HEK293 (cell line): ENCODE results near the gene HRH4.

ENCODE experiments used
- CTCF ChIA-PET: fragments of 350-600 bp; formaldehyde crosslinking; extraction: SDS; loops from one replicate; lab custom pipeline; 2021; ENCODE audit warnings: antibody characterized with exemption; lab: Yijun Ruan, JAX
- POLR2A ChIA-PET: fragments of 300-600 bp; formaldehyde crosslinking; extraction: SDS; loops from one replicate; lab custom pipeline; 2020; ENCODE audit warnings: antibody characterized with exemption, inconsistent platforms; lab: Yijun Ruan, JAX
- H3K27ac ChIP-seq: fragments of 200-500 bp; sonication (Bioruptor generic); 2 replicates; pipeline ENCODE4 v1.5.1; 2014; ENCODE audit warnings: low read depth, low read length, control low read depth, inconsistent platforms; ENCODE audit errors: extremely low read depth
- H3K36me3 ChIP-seq, 2 experiments: fragments of 200-500 bp in 1 of 2; sonication (Bioruptor generic) in 1 of 2; 1 replicate in 1 of 2; 2 replicates in 1 of 2; pipeline ENCODE4 v1.5.1; 2014 to 2017; ENCODE audit warnings: inconsistent platforms in 2 of 2, low read length in 2 of 2; ENCODE audit not compliant: control insufficient read depth in 2 of 2, insufficient read depth in 1 of 2
- H3K4me1 ChIP-seq: fragments of 200-500 bp; sonication (Bioruptor generic); 2 replicates; pipeline ENCODE4 v1.5.1; 2014; ENCODE audit warnings: mild to moderate bottlenecking, low read length, inconsistent platforms; ENCODE audit not compliant: control insufficient read depth, insufficient read depth
- H3K4me3 ChIP-seq: 2 replicates; pipeline ENCODE4 v1.5.1; 2011; ENCODE audit warnings: low read depth, mild to moderate bottlenecking, control low read depth, low read length, moderate library complexity
- H3K9me3 ChIP-seq: fragments of 200-500 bp; sonication (Bioruptor generic); 2 replicates; pipeline ENCODE4 v1.5.1; 2014; ENCODE audit warnings: low read depth, low read length, inconsistent platforms; ENCODE audit not compliant: control insufficient read depth, insufficient read depth
- EGR2 ChIP-seq: fragments of 450-650 bp; formaldehyde crosslinking; IDR thresholded peaks from 2 replicates; pipeline ENCODE4 v1.5.1; 2016; ENCODE audit warnings: low read depth, missing biosample characterization, missing genetic modification characterization
- KLF7 ChIP-seq: fragments of 450-650 bp; formaldehyde crosslinking; IDR thresholded peaks from 2 replicates; pipeline ENCODE4 v1.5.1; 2016; ENCODE audit warnings: missing biosample characterization, missing genetic modification characterization, borderline replicate concordance
- KLF8 ChIP-seq: fragments of 450-650 bp; formaldehyde crosslinking; IDR thresholded peaks from 2 replicates; pipeline ENCODE4 v1.5.1; 2016; ENCODE audit warnings: missing biosample characterization, missing genetic modification characterization
- MYNN ChIP-seq: fragments of 450-650 bp; formaldehyde crosslinking; IDR thresholded peaks from 2 replicates; pipeline ENCODE4 v1.5.1; 2016; ENCODE audit warnings: missing biosample characterization, missing genetic modification characterization, borderline replicate concordance
- YY1 ChIP-seq: fragments of 450-650 bp; formaldehyde crosslinking; IDR thresholded peaks from 2 replicates; pipeline ENCODE4 v1.5.1; 2018; ENCODE audit warnings: missing biosample characterization, missing genetic modification characterization
- ZEB2 ChIP-seq: fragments of 450-650 bp; formaldehyde crosslinking; IDR thresholded peaks from 2 replicates; pipeline ENCODE4 v1.5.1; 2016; ENCODE audit warnings: missing biosample characterization, missing genetic modification characterization
- ZFP41 ChIP-seq: fragments of 450-650 bp; formaldehyde crosslinking; IDR thresholded peaks from 2 replicates; pipeline ENCODE4 v1.5.1; 2016; ENCODE audit warnings: missing biosample characterization, missing genetic modification characterization, borderline replicate concordance
- ZNF132 ChIP-seq: fragments of 450-650 bp; formaldehyde crosslinking; IDR thresholded peaks from 2 replicates; pipeline ENCODE4 v1.5.1; 2017; ENCODE audit warnings: missing biosample characterization, missing genetic modification characterization, borderline replicate concordance
- ZNF140 ChIP-seq: fragments of 450-650 bp; formaldehyde crosslinking; IDR thresholded peaks from 2 replicates; pipeline ENCODE4 v1.5.1; 2016; ENCODE audit warnings: missing biosample characterization, missing genetic modification characterization
- ZNF2 ChIP-seq: fragments of 450-650 bp; formaldehyde crosslinking; IDR thresholded peaks from 2 replicates; pipeline ENCODE4 v1.5.1; 2016; ENCODE audit warnings: missing biosample characterization, missing genetic modification characterization
- ZNF341 ChIP-seq: fragments of 450-650 bp; formaldehyde crosslinking; IDR thresholded peaks from 2 replicates; pipeline ENCODE4; 2016; ENCODE audit warnings: low read depth, missing biosample characterization, missing genetic modification characterization
- ZNF350 ChIP-seq: fragments of 450-650 bp; formaldehyde crosslinking; IDR thresholded peaks from 2 replicates; pipeline ENCODE4 v1.5.0; 2017; ENCODE audit warnings: missing biosample characterization, mild to moderate bottlenecking, missing genetic modification characterization
- ZNF37A ChIP-seq: fragments of 450-650 bp; IDR thresholded peaks from 2 replicates; pipeline ENCODE4 v1.5.1; 2018; ENCODE audit warnings: missing biosample characterization, missing genetic modification characterization
- ZNF473 ChIP-seq: fragments of 450-650 bp; formaldehyde crosslinking; IDR thresholded peaks from 2 replicates; pipeline ENCODE4 v1.5.1; 2017; ENCODE audit warnings: missing biosample characterization, missing genetic modification characterization
- ZNF48 ChIP-seq: fragments of 450-650 bp; formaldehyde crosslinking; IDR thresholded peaks from 2 replicates; pipeline ENCODE4 v1.5.1; 2016; ENCODE audit warnings: missing biosample characterization, missing genetic modification characterization
- ZNF510 ChIP-seq: fragments of 450-650 bp; formaldehyde crosslinking; IDR thresholded peaks from 2 replicates; pipeline ENCODE4 v1.5.1; 2018; ENCODE audit warnings: mild to moderate bottlenecking, missing genetic modification characterization, missing biosample characterization; ENCODE audit not compliant: insufficient replicate concordance
- ZNF549 ChIP-seq: fragments of 450-650 bp; IDR thresholded peaks from 2 replicates; pipeline ENCODE4 v1.5.1; 2018; ENCODE audit warnings: missing biosample characterization, missing genetic modification characterization, mild to moderate bottlenecking, inconsistent platforms, moderate library complexity
- ZNF596 ChIP-seq: fragments of 450-650 bp; IDR thresholded peaks from 2 replicates; pipeline ENCODE4 v1.5.0; 2018; ENCODE audit warnings: missing biosample characterization, mild to moderate bottlenecking, missing genetic modification characterization, moderate library complexity
- ZNF624 ChIP-seq: fragments of 450-650 bp; formaldehyde crosslinking; IDR thresholded peaks from 2 replicates; pipeline ENCODE4 v1.5.1; 2017; ENCODE audit warnings: missing biosample characterization, missing genetic modification characterization
- ZNF654 ChIP-seq: fragments of 450-650 bp; formaldehyde crosslinking; IDR thresholded peaks from 2 replicates; pipeline ENCODE4 v1.5.1; 2016; ENCODE audit warnings: low read depth, missing biosample characterization, missing genetic modification characterization
- ZNF791 ChIP-seq: fragments of 450-650 bp; formaldehyde crosslinking; IDR thresholded peaks from 2 replicates; pipeline ENCODE4 v1.5.1; 2016; ENCODE audit warnings: missing biosample characterization, missing genetic modification characterization
- ZNF792 ChIP-seq: fragments of 450-650 bp; formaldehyde crosslinking; IDR thresholded peaks from 2 replicates; pipeline ENCODE4 v1.5.1; 2016; ENCODE audit warnings: missing biosample characterization, missing genetic modification characterization
- ZNF843 ChIP-seq: fragments of 450-650 bp; formaldehyde crosslinking; IDR thresholded peaks from 2 replicates; pipeline ENCODE4 v1.5.1; 2016; ENCODE audit warnings: missing biosample characterization, missing genetic modification characterization
- ZSCAN16 ChIP-seq: fragments of 450-650 bp; formaldehyde crosslinking; IDR thresholded peaks from 2 replicates; pipeline ENCODE4 v1.5.1; 2016; ENCODE audit warnings: missing biosample characterization, missing genetic modification characterization
- ZSCAN23 ChIP-seq: fragments of 450-650 bp; formaldehyde crosslinking; IDR thresholded peaks from 2 replicates; pipeline ENCODE4 v1.5.1; 2016; ENCODE audit warnings: missing biosample characterization, missing genetic modification characterization
- ZSCAN30 ChIP-seq: fragments of 450-650 bp; IDR thresholded peaks from 2 replicates; pipeline ENCODE4 v1.5.1; 2018; ENCODE audit warnings: missing biosample characterization, mild to moderate bottlenecking, missing genetic modification characterization, moderate library complexity
- ZXDB ChIP-seq: fragments of 450-650 bp; formaldehyde crosslinking; IDR thresholded peaks from 2 replicates; pipeline ENCODE4 v1.5.1; 2016; ENCODE audit warnings: missing biosample characterization, missing genetic modification characterization
- TF ChIP-seq, protein P1 (sequence below): fragments of 450-650 bp; formaldehyde crosslinking; IDR thresholded peaks from 2 replicates; pipeline ENCODE4 v1.5.1; 2016; ENCODE audit warnings: missing biosample characterization, missing genetic modification characterization
- TF ChIP-seq, protein P2 (sequence below): fragments of 450-650 bp; formaldehyde crosslinking; IDR thresholded peaks from 2 replicates; pipeline ENCODE4 v1.5.1; 2016; ENCODE audit warnings: missing biosample characterization, missing genetic modification characterization
- TF ChIP-seq, protein P3 (sequence below): fragments of 450-650 bp; formaldehyde crosslinking; IDR thresholded peaks from 2 replicates; pipeline ENCODE4 v1.5.1; 2016; ENCODE audit warnings: missing biosample characterization, missing genetic modification characterization

HRH4 gene

DNA sequence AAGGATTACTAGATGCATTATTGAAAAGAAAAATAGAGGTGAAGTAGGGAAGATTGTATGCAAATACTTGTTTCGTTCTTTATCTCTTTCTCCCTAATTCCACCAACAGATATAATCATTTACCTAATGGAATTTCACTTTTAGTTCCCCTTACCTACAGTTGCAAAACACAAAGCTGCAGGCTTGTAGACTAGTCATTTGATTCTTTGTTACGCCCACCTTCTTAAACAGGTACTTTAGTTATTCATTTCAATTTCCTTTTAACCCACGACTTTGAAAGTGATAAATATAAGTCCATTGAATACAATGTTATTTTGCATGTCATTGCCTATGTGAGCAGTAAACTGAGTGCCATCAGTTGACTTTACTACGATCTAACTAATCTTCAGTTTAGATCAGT is 3.9 kb upstream of the HRH4 start:
- no peaks in the 10 kb centered on the region for H3K4me1 ChIP-seq
- ChIA-PET POLR2A (no interaction called here), CTCF (no interaction called here)
- no peak overlapping the region for H3K27ac ChIP-seq
- H3K36me3 ChIP-seq = peaks cover 0 to 15% of the 10 kb centered on the region in 2 experiments
- H3K9me3 ChIP-seq = no peaks in the 10 kb centered on the region
- no peak overlapping the region for H3K4me3 ChIP-seq
- TF ChIP-seq ZFP41 (tag by site-specific recombination) (no peak), ZSCAN16 (tag by site-specific recombination) (no peak), ZNF140 (tag by site-specific recombination) (no peak), ZNF654 (tag by site-specific recombination) (no peak), ZNF792 (tag by site-specific recombination) (no peak), ZNF48 (tag by site-specific recombination) (no peak), ZNF2 (tag by site-specific recombination) (no peak), ZXDB (tag by site-specific recombination) (no peak), MYNN (no peak), ZNF473 (tag by site-specific recombination) (no peak), ZNF624 (tag by site-specific recombination) (no peak), ZEB2 (no peak), KLF7 (no peak), ZNF596 (no peak)
- TF ChIP-seq, protein P1, sequence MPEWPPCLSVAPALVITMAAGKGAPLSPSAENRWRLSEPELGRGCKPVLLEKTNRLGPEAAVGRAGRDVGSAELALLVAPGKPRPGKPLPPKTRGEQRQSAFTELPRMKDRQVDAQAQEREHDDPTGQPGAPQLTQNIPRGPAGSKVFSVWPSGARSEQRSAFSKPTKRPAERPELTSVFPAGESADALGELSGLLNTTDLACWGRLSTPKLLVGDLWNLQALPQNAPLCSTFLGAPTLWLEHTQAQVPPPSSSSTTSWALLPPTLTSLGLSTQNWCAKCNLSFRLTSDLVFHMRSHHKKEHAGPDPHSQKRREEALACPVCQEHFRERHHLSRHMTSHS (tag by site-specific recombination) = no peak
- TF ChIP-seq, all 188 proteins: peak for 0

DNA sequence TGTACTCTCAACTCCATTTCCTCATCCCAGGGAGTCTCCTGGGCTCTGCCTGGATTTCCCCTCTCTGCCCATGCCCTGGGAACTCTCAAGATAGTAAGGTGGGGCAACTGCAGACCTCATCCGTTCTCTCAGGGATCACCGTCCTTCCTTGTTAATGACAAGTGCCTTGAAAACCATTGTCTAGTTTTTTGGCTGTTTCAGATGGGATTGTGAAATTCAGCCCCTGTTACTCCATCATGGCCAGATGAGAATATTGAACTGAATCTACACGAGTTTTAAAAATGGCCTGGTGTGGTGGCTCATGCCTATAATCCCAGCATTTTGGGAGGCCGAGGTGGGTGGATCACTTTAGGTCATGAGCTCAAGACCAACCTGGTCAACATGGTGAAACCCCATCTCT is 665 bp upstream of the HRH4 start:
- H3K4me1 ChIP-seq = no peaks in the 10 kb centered on the region
- H3K9me3 ChIP-seq = no peaks in the 10 kb centered on the region
- peaks cover 0 to 5% of the 10 kb centered on the region in 2 experiments; a peak in 1 of 3 replicates for H3K36me3 ChIP-seq
- H3K27ac ChIP-seq = no peak overlapping the region
- H3K4me3 ChIP-seq = no peak overlapping the region
- POLR2A ChIA-PET = no interaction called here
- CTCF ChIA-PET = interaction anchor here (0.7 to 1.4 kb wide), 3 partner anchors 13 to 29 kb away, joined by 3 to 5 read pairs (median 3); no protein-coding TSS in a partner anchor
- no peak for TF ChIP-seq ZNF510
- no peak for TF ChIP-seq ZNF140 (tag by site-specific recombination)
- no peak for TF ChIP-seq ZNF791 (tag by site-specific recombination)
- no peak for TF ChIP-seq KLF8
- no peak for TF ChIP-seq YY1 (tag by site-specific recombination)
- TF ChIP-seq ZSCAN23 (tag by site-specific recombination) = no peak
- TF ChIP-seq, protein P2, sequence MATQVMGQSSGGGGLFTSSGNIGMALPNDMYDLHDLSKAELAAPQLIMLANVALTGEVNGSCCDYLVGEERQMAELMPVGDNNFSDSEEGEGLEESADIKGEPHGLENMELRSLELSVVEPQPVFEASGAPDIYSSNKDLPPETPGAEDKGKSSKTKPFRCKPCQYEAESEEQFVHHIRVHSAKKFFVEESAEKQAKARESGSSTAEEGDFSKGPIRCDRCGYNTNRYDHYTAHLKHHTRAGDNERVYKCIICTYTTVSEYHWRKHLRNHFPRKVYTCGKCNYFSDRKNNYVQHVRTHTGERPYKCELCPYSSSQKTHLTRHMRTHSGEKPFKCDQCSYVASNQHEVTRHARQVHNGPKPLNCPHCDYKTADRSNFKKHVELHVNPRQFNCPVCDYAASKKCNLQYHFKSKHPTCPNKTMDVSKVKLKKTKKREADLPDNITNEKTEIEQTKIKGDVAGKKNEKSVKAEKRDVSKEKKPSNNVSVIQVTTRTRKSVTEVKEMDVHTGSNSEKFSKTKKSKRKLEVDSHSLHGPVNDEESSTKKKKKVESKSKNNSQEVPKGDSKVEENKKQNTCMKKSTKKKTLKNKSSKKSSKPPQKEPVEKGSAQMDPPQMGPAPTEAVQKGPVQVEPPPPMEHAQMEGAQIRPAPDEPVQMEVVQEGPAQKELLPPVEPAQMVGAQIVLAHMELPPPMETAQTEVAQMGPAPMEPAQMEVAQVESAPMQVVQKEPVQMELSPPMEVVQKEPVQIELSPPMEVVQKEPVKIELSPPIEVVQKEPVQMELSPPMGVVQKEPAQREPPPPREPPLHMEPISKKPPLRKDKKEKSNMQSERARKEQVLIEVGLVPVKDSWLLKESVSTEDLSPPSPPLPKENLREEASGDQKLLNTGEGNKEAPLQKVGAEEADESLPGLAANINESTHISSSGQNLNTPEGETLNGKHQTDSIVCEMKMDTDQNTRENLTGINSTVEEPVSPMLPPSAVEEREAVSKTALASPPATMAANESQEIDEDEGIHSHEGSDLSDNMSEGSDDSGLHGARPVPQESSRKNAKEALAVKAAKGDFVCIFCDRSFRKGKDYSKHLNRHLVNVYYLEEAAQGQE (tag by site-specific recombination) = no peak
- no peak for TF ChIP-seq ZNF2 (tag by site-specific recombination)

DNA sequence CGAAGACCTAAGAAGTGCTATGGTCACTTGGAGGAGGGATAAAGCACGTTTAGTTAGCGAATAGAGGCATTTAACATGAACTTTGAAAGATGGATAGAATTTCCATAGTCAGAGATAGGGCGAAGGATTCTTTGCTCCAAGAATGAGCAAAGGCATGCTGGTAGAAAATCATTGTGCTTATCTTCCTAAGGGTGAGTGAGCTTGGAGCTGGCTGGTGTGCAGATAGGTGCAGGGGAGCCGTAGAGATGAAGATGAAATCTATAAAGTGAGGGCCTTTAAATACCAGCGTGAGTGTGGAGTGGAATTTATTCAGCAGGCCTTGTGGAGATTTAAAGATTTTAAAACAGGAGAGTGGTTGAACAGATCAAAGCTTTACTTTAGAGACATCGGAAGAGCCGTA is 1.6 kb downstream of the HRH4 start:
- Histone ChIP-seq H3K9me3 (no peaks in the 10 kb centered on the region), H3K4me3 (no peak overlapping the region), H3K4me1 (no peaks in the 10 kb centered on the region), H3K27ac (no peak overlapping the region), H3K36me3 (no peaks in the 10 kb centered on the region)
- CTCF ChIA-PET = interaction anchor here (1.2 kb wide), 1 partner anchor 18 kb away, joined by 3 read pairs; no protein-coding TSS in a partner anchor
- POLR2A ChIA-PET = no interaction called here
- TF ChIP-seq ZNF132 (tag by site-specific recombination) = no peak
- TF ChIP-seq ZNF843 = no peak
- TF ChIP-seq ZNF341 (tag by site-specific recombination) = no peak
- TF ChIP-seq ZNF792 (tag by site-specific recombination) = no peak
- no peak for TF ChIP-seq ZSCAN30
- TF ChIP-seq ZNF37A (tag by site-specific recombination) = no peak
- TF ChIP-seq EGR2 (tag by site-specific recombination) = no peak
- TF ChIP-seq ZNF549 = no peak
- TF ChIP-seq ZNF350 = no peak
- TF ChIP-seq, protein P3, sequence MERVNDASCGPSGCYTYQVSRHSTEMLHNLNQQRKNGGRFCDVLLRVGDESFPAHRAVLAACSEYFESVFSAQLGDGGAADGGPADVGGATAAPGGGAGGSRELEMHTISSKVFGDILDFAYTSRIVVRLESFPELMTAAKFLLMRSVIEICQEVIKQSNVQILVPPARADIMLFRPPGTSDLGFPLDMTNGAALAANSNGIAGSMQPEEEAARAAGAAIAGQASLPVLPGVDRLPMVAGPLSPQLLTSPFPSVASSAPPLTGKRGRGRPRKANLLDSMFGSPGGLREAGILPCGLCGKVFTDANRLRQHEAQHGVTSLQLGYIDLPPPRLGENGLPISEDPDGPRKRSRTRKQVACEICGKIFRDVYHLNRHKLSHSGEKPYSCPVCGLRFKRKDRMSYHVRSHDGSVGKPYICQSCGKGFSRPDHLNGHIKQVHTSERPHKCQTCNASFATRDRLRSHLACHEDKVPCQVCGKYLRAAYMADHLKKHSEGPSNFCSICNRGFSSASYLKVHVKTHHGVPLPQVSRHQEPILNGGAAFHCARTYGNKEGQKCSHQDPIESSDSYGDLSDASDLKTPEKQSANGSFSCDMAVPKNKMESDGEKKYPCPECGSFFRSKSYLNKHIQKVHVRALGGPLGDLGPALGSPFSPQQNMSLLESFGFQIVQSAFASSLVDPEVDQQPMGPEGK = no peak
